DMS153 (cell line): Measurements from ENCODE around the gene FOXP1.
"Not testable (repeated sequence)": the region's sequence is repeated elsewhere in the genome, so short reads cannot be mapped to it uniquely, and the experiment has no call there.

ENCODE experiments used
- DNase-seq: peaks from one replicate; lab custom pipeline; 2025; lab: John Stamatoyannopoulos, UW

The FOXP1 gene

GRCh38 chr3:71031181-71031580, 552.3 kb downstream of the FOXP1 start:
- peak; percentile 17 for DNase-seq

GRCh38 chr3:71030748-71031147, 552.8 kb downstream of the FOXP1 start:
- DNase-seq: no peak

GRCh38 chr3:71029770-71030169, 553.8 kb downstream of the FOXP1 start:
- no peak for DNase-seq

- DNase-seq: no peak
Measured at GRCh38 chr3:71028802-71029201, 554.7 kb downstream of the FOXP1 start.

GRCh38 chr3:71028184-71028583, 555.3 kb downstream of the FOXP1 start:
- DNase-seq: no peak

GRCh38 chr3:71026634-71027578, 556.6 kb downstream of the FOXP1 start:
- DNase-seq: peak; percentile 9

- DNase-seq: no peak
Measured at GRCh38 chr3:71025516-71025915, 558.0 kb downstream of the FOXP1 start.

GRCh38 chr3:71025010-71025409, 558.5 kb downstream of the FOXP1 start:
- no peak for DNase-seq

GRCh38 chr3:71022551-71023335, 560.8 kb downstream of the FOXP1 start:
- no peak for DNase-seq

- no peak for DNase-seq
Measured at GRCh38 chr3:71018799-71019198, 564.7 kb downstream of the FOXP1 start.

- no peak for DNase-seq
Measured at GRCh38 chr3:71016178-71016845, 567.2 kb downstream of the FOXP1 start.

GRCh38 chr3:71014616-71015015, 568.9 kb downstream of the FOXP1 start:
- DNase-seq: not testable (repeated sequence)

GRCh38 chr3:71012971-71013370, 570.6 kb downstream of the FOXP1 start:
- no peak for DNase-seq

- peak; percentile 63 for DNase-seq
Measured at GRCh38 chr3:71011565-71012287, 571.8 kb downstream of the FOXP1 start.

GRCh38 chr3:71010726-71011455, 572.6 kb downstream of the FOXP1 start:
- peak; percentile 46 for DNase-seq

- peak; percentile 19 for DNase-seq
Measured at GRCh38 chr3:71008350-71008935, 575.1 kb downstream of the FOXP1 start.

GRCh38 chr3:71006810-71007785, 576.4 kb downstream of the FOXP1 start:
- no peak for DNase-seq

- DNase-seq: no peak
Measured at GRCh38 chr3:71005702-71006321, 577.7 kb downstream of the FOXP1 start.

GRCh38 chr3:71003511-71003910, 580.0 kb downstream of the FOXP1 start:
- no peak for DNase-seq
